Stimulated activated CD8-positive, alpha-beta memory T cell treated with anti-CD3 and anti-CD28 coated beads, Interleukin-15, amount 100 ng/mL, for 4 hours (primary cell): Measurements from ENCODE around the gene MKX.

ENCODE experiments used
- DNase-seq, 2 donors: peaks; one replicate each; pipeline ENCODE4 v3.0.0-alpha.2; 2020; ENCODE audit warnings: low read depth in 2 of 2

MKX gene, protein sequence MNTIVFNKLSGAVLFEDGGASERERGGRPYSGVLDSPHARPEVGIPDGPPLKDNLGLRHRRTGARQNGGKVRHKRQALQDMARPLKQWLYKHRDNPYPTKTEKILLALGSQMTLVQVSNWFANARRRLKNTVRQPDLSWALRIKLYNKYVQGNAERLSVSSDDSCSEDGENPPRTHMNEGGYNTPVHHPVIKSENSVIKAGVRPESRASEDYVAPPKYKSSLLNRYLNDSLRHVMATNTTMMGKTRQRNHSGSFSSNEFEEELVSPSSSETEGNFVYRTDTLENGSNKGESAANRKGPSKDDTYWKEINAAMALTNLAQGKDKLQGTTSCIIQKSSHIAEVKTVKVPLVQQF

DNA sequence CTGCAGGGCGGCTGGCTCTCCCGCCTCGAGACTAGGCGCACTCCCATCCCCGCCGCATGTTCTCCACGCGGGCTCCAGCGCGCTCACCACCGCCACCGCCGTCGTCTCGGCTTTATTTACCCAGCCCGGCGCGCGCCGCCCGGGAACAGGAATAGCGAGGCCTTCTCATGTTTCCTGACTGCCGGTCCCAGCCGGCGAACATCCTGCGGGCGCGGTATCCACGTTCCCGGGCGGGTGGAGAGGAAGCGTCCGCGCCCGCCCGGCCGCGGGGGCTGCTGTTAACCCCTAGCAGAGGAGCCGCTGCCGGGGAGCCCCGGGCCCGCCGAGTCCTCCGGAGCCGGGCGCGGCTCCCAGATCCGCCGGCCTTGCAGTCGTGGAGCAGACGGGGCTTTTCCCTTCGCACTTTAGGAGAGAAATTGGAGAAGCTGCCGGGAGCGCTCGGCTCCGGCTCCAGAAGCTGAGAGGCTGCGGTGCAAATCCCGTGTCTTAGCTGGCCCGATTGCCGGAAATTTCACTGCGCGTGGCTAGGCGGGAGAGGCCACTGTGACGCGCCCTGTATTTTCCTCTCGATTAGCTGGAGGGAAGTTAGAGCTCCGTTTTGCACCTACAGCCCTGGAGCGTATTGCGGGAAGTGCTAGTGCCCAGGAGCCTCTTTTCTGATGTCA lies at the start of gene MKX:
TSS of gene MKX (minus strand) at position 88 of the 665 bp plus-strand sequence. CDS start 2,404 bp downstream, outside the sequence.
- no peak for DNase-seq

DNA sequence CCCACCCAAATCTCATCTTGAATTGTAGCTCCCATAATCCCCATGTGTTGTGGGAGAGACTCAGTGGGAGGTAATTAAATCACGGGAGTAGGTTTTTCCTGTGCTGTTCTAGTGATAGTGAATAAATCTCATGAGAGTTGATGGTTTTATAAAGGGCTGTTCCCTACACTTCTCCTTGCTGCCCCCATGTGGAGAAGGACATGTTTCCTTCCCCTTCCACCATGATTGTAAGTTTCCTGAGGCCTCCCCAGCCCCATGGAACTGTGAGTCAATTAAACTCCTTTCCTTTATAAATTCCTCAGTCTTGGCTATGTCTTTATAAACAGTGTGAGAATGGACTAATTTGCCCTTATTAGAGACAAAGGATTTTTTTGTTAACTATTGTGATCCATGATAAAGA lies 48.5 kb upstream of the MKX start:
- DNase-seq, result no peak

DNA sequence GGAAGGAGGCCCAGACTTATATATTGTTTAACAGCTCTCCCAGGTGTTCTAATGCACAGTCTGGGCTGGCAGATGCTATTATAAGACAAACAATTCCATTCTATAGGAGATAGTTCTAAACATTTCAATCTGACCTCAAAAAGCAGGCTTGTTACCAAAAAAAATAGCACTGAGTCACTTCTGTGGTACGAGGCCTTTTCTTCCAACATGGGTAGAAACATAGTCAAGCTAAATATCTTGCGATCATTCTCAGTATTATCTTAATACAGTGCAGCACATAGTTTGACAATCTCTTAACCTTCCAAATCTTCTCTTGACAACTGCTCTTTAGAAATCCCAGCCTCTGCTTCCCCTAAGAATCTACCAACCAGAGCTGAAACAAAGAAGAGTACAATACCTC lies 46.6 kb upstream of the MKX start:
- no peak for DNase-seq

DNA sequence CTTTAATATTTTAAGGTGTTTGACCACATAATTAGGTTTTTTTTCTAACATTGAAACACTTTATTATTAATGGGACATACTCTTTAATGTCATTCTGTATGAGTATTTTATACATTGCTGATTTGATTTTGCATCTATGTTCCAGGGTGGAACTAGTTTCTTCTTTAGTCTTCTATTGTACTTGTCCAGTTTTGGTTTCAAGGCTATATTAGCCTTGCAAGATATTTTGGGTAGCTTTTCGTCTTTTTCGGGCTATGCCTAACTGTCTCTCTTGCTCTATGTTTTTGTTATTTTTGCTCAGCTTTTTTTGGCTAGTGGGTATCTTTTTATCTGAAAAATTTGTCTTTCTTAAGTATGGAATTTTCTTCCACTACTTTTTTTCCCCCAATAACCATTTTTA lies 38.7 kb upstream of the MKX start:
- no peak for DNase-seq

DNA sequence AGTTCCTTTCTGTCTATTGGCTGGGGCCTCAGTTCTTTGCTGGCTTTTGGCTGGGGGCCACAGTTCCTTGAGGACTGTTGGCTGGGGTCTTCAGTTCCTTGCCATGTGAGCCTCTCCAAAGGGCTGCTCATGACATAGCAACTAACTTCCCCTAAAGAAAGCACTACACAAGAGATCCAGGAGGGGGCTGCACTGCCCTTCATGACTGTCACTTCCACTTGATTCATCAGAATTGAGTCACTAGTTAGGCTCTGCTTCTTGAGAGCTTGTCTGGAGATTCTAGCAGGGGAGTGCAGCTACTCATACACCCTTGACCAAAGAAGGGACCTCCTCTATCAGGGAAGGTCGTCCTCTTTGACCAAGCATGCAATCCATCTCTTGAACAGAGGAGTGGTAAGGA lies 38.0 kb upstream of the MKX start:
- no peak for DNase-seq

DNA sequence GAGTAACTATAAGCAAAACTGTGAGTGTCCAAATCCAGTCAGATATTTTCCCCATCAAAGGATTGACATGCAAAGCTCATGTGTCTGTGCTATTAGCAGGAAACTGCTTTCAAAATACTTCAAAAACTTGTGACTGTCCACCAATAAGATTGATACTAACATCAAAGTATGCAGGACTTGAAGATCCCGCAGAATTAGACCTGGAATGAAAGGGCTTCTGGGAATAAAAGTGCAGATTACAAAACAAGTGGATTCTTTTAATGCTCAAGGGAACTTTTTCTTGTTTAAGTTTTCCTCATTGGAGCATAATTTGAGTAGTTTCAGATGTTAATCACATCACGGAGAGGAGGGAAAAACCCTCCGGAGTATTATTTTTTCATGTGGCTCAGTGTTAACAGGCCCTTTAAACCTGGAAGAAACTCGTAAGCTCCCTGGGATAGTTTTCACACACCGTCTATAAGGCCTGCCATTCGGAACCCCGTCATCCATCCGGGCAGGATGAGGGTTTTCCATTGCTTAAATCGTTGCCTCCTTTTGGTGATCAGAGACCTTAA lies 33.9 kb upstream of the MKX start:
- DNase-seq, result no peak

DNA sequence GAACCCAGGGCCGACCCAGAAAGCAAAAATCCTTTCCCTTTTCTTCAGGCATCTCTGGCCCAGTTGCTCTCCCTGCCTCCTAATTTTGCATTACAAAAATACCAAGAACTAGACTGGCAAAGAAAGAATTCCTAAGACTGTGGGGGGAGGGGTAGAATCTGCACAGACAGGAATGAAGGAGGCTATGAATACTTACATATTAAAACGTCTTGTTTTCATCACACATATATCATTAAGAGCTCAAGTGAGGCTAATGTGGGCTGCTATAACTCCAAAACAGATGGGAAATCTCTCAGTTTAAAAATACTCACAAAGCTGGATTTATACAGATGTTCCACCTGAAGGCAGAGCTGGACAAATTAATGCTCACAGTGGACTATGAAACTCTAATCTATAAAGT lies 29.2 kb upstream of the MKX start:
- DNase-seq, result no peak

DNA sequence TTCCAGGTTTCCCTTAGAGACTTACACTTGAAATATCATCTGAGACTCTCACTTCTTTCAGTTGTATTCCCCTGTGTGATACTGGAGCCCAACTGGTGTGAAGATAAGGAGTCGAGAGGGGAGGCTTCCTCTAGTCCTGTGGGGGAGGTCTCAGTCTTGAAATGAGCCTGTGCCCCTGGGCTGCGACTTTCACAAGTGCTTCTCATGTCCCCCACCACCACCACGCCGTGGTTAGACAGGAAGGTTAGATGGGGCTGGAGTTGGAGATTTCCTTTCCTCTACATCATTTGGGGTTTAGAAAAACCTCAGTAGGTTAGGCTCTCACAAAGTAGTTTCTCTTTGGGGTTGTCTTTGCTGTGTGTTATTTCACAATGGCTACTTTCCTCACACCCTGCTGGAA lies 25.6 kb upstream of the MKX start:
- no peak for DNase-seq

DNA sequence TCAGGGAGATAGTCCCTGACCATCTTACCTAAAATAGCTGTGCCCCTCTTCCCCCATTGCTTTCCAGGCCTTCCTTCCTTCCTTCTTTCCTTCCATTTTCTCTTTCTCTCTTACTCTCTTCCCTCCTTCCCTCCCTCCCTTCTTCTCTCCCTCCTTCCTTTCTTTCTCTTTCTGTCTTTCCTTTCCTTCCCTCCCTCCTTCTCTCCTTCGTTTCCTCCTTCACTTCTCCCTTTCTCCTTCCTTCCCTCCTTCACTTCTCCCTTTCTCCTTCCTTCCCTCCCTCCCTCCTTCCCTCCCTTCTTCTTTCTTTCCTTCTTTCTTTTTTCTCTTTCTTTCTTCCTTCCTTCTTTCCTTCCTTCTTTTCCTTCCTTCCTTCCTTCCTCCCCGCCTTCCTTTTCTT lies 24.6 kb upstream of the MKX start:
- DNase-seq, result no peak

DNA sequence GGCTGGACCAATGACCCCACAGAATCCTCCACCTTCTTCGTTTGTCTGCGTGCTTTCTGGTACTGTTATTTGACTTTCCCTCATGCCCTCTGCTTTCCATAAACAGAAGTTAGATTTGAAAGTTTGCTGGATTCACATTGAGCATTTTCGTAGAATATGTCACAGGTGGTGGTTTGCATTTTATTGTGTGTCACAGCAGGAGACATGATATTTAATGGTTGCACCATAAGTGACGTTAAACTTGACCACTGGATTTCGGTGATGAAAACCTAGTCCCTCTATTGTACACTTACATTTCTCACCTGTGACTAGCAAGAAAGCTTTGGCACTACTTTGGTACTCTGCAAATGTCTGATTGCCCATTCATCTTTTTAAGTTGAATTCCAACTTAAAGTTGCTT lies 15.2 kb upstream of the MKX start:
- no peak for DNase-seq

DNA sequence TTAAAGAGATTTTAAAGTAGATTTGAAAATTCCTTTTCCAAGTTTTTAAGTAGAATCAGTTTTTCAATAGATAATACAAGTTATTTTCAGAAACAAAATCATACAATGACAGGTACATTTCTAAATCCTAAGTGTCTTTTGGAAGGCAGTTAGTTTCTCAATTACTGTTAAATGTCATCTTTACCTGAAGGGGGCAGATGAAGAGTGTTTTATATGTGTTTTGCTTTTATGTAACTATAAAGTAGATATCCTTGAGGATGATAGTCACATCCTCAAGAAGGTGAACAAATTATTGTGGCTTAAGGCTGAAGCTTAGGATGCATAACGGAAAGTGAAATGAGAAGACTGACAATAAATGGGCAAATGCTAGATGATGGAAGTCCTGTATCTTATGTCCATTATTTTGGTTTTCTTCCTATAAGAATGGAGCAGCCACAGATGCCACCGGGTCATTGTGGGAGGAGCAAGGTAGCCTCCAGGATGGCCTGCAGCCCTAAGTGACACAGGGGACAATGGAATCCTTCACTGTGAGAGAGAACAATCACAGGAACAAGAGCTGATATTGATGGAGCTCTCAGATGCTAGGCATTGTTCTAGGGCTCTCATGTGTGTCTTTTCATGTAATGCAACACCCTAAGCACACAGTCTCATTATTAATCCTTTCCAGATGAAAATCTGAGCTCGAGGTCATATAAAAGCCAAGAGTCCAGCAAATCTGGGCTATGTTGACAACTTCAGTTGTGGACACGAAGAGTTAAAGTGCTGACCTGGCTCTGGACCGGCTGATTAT lies 14.1 kb upstream of the MKX start:
- no peak for DNase-seq

DNA sequence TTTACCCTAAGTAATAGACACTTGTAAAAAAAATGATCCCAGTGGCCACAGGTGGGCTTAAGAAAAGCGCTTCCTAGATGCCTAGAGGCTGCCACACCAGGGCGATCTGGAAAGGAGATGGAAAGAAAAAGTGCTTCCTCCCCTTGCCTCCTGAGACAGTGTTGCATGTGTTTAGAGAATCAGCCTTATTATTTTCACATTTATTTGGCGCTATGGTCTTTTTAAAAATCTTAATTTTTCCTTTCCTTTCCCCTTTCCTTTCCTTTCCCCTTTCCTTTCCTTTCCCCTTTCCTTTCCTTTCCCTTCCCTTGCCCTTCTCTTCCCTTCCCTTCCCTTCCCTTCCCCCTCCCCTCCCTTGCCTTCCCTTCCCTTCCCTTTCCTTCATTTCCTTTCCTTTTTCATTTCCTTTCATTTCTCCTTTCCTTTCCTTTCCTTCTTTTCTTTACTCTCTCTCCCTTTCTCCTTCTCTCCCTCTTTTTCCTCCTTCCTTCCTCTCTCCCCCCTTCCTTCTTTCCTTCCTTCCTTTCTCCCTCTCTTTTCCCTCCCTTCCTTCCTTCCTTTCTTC lies 7.1 kb upstream of the MKX start:
- no peak for DNase-seq

DNA sequence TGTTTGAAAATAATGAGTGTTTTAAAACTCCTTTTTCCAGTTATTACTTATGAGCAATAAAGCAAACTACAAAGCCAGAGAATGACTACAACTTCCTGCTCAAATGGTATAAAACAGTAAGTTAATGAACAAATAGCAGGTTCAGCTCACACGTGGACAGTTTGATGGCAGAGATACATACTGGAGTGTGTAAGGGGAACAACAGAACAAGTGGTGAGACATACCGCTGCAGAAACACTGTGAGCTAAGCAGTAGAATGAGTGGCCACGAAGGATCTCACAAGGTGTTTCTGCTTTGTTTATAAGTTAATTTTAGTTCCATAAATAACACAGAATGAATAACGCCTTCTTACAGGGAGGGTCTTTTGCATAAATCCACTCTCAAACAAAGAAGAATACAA lies 3.0 kb upstream of the MKX start:
- no peak for DNase-seq

DNA sequence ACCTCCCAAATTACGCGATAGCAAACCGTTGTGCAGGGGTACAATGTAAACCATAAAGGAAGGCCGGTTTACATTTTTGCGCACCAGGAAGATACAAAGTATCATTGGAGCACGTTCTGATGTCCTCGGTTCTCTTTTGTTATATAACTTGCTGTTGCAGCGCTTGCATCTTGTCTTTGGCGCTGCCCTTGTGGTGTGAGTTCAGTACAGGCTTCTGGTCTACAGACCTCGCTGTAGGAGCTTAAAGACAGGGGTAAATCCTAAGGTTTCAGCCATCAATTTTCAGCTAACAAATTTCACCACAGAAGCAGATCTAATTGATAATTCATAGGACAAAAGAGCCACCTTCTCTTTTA lies 1.5 kb upstream of the MKX start:
- no peak for DNase-seq

DNA sequence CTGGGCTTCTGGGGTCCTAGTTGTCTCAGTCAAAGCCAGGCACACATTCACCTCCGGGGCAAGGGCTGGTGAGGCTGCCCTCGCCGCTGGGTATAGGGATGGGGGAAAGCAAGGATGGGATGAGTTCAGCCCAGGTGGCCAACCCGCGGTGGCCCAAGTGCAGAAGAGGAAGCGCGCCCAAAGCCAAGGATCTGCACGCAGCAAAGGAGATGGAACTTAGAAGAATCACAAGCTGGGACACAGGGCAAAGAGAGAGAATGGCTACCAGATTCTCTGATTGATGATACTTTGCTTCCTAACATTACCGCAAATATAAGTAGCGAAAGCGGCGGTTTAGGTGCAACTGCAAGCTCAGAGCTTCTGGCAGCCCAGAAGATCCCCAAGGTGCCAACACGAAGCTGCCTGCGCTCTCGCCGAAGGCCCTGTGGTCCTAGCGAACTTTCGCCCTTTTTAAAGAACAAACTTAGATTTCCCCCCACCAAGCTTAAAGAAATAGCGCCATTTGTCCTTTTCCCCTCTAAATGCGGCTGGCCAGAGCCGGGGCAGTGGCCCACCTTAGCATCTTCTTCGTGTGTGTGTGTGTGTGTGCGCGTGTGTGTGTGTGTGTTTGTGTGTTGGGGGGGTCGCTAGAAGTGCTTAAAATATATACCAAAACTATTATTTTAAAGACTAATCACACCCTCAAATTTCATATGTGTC lies 927 bp upstream of the MKX start:
- no peak for DNase-seq

DNA sequence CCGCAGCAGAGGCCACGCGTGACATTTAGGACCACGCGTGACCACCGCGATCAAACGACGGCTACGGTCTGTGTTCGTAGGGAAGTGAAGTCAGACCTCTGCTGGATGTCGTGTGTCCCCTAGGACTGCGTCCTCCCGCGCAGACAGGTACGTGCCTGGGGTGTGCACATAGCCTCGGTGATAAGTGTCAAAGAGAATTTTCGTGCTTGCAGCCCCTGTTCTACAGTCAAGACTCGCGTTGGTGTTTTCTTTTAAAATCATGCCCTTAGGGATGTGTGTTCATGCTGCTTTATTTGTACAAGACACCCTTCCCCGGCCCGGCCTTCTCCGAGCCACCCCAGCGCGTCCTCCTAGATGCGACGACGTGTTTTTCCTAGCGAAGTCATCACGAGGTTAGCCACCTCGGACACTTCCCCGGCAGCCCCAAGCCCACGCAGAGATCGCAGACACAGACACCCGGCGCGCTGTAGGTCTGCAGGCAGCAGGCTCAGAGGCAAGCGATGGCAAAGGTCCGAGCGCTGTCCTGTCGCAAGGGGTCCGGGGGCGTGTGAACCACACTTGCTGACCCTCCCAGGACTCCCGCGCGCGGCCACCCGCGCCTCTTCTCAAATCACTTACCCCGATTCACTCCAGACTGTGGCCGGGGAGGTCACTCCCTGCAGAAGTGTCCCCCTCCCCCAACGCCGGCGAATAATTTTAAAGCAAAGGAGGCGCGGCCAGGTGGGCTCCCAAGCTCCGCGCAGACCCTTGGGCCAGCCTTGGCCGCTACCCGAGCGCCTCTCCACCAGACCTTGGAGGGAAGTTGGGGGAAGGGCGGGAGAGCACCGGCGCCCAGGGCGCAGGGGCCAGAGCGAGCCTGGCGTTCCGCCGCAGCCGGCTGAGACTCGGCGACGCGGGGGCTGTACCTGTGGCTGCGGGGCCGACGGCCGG lies 552 bp downstream of the MKX start:
- DNase-seq, result no peak

DNA sequence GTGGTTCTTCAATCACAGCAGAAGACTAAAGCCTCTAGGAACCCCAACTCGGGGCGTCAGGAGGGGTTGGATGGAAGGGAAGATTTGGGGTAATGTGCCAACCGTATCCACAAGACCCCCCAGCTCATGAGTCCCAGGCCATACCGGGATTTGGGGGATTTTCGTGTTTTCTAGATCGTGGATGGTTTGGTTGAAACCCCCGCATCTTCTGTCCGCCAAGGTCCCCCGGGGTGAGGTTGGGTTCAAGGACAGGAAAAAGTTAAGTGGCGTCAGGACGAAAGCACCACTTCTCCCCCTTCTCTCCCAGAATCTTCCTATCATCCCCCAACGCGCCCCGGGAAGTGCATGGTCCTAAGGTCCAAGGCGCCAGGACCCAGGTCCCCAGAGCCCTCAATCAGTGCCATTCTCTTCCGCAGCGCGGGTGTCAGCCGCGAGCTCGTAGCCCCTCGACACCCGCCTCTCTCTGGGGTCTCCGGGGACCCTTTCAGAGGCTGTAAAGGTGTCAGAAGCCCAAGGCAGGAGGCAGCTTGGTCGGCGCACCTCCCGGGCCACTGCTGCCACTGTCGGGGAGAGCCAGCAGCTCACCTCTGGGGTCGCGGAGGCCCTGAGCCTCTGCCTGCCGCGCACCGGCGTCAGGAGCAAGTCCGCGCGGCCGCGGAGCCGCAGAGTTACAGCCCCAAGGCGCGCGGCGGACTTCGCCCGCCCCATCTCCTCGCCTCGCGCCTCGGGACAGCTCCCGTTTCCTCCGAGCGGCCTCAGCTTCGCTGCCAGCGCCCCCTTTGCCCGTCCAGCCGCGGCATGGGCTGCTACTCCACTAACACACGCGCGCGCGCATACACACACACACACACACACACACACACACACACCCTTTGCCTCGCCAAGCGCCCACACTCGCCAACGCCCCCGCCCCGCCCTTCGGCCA lies 1.5 kb downstream of the MKX start:
- DNase-seq, result no peak

DNA sequence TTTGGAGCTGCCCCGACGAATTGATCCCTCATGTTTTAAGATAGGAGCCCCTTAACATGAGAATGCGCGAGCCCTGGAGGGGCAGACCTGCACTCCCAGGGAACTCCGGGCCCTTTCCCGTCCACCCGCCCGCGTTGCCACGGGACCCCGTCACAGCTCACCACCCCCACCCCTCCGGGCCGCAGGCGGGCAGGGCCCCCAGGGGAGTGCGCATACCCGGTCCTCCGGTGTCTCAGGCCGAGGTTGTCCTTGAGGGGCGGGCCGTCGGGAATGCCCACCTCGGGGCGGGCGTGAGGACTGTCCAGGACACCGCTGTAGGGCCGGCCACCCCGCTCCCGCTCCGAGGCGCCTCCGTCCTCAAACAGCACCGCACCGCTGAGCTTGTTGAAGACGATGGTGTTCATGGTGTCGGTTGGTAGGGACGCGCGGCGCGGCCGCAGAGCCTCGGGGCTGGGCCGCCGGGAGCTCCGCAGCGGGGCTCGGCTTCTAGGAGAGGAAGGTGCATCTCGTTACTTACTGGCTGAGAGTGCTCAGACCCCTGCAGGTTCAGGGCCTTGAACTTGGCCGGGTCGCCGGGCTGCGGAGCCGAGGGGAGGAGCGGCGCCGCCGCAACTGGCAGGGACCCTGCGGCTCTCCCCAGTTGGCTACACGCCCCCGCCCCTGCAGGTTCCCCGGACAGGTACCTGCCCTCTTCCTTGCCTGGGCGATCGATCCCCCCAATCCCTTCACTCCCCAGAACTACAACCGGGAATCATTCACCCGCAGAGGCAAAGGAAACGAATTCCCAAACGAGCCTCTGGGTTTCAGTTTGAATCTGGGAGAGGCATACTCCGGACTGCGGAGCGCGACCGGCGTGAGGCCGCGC lies 2.4 kb downstream of the MKX start:
- no peak for DNase-seq
